Natural killer cell (primary cell): ENCODE data around the gene ERLIN1. TPM values are rescaled to one million over a fixed set of nuclear protein-coding genes. Genes with fewer than 3 reads are reported as not detected.

Source experiments
- ATAC-seq, 3 donors: fragments of 150-1000 bp in 2 of 3; fragments of 200-7000 bp in 1 of 3; cut with Tn5 transposase; 1 replicate in 1 of 3; 2 replicates in 2 of 3; pipeline ENCODE4 v1.10.0; 2021; ENCODE audit warnings: mild to moderate bottlenecking in 2 of 3, moderate library complexity in 2 of 3
- DNase-seq, 2 donors: peaks; one replicate each; pipeline versions ENCODE4 v3.0.0 to v3.0.0-alpha.2; 2013 to 2021; ENCODE audit warnings: mixed read lengths in 1 of 2
- H3K27ac ChIP-seq: one replicate; pipeline ENCODE4 v1.5.1; 2013; ENCODE audit warnings: mild to moderate bottlenecking, low read length
- H3K27me3 ChIP-seq: one replicate; pipeline ENCODE4 v1.6.1; 2013; ENCODE audit warnings: low read length; ENCODE audit not compliant: control insufficient read depth, insufficient read depth
- H3K36me3 ChIP-seq: one replicate; pipeline ENCODE4 v1.6.1; 2013; ENCODE audit warnings: low read length; ENCODE audit not compliant: control insufficient read depth, insufficient read depth
- H3K4me1 ChIP-seq: one replicate; pipeline ENCODE4 v1.6.1; 2013; ENCODE audit warnings: low read length; ENCODE audit not compliant: control insufficient read depth, insufficient read depth
- H3K4me3 ChIP-seq: one replicate; pipeline ENCODE4 v1.5.1; 2013; ENCODE audit warnings: low read length
- H3K9me3 ChIP-seq: one replicate; pipeline ENCODE4 v1.6.1; 2013; ENCODE audit warnings: low read length; ENCODE audit not compliant: control insufficient read depth, insufficient read depth
- H3K27ac Mint-ChIP-seq, 2 donors: one replicate each; pipeline ENCODE4 v1.8.0; 2022; ENCODE audit warnings: mild to moderate bottlenecking in 2 of 2, mixed read lengths in 2 of 2, moderate library complexity in 1 of 2
- H3K27me3 Mint-ChIP-seq, 2 donors: one replicate each; pipeline ENCODE4 v1.8.0; 2022; ENCODE audit warnings: low read depth in 2 of 2, mixed read lengths in 2 of 2
- H3K36me3 Mint-ChIP-seq: one replicate; pipeline ENCODE4 v1.8.0; 2022; ENCODE audit warnings: mixed read lengths
- H3K4me1 Mint-ChIP-seq, 2 donors: one replicate each; pipeline ENCODE4 v1.8.0; 2022; ENCODE audit warnings: mixed read lengths in 2 of 2
- H3K4me3 Mint-ChIP-seq: one replicate; pipeline ENCODE4 v1.8.0; 2022; ENCODE audit warnings: mild to moderate bottlenecking, moderate library complexity, mixed read lengths
- H3K9me3 Mint-ChIP-seq, 2 donors: one replicate each; pipeline ENCODE4 v1.8.0; 2022; ENCODE audit warnings: mixed read lengths in 2 of 2
- WGBS: methylation state at CpG from one replicate; pipeline ENCODE4 v1.1.7; 2013; ENCODE audit warnings: missing lambda C conversion rate; ENCODE audit not compliant: insufficient coverage; 5-methylcytosine and 5-hydroxymethylcytosine counted together
- intact Hi-C: fragments of 100-400 bp; cut with micrococcal nuclease; formaldehyde crosslinking; loops from one replicate; pipeline ENCODE4 v1.14.2; 2022
- total RNA-seq, 4 donors: library from RNA; stranded (reverse); fragments of 120-200 nt in 1 of 4; gene quantifications; one replicate each; pipeline versions ENCODE4 v1.2.3 to v1.2.4, GENCODE V29; 2013 to 2022
- TF ChIP-seq, protein P1 (sequence below): fragments of 200-600 bp; IDR thresholded peaks from one replicate; pipeline ENCODE4 v1.8.0; 2022; ENCODE audit warnings: antibody characterized with exemption

The ERLIN1 gene
- total RNA-seq, 3 donors from 2014 or later (not counting 1 experiment from before 2014, with no cell fraction given) = 3.9 to 6.9 (median 5.1) TPM

DNA sequence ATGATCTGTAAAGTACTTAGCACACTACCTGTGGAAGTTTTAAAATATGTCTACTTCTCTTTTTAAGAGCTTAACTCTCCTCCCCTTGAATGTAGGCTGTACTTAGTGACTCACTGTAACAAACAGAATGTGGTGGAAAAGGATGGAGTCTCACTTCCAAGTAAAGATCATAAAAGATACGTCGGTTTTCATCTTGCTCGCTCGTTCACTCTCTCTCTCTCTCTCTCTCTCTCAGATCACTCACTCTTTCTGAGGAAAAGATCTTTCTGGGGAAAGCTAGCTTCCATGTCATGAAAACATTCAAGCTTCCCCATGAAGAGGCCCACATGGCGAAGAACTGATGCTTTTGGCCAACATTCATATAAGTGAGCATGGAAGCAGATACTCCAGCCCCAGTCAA, 38.0 kb upstream of the ERLIN1 start:
- H3K27ac Mint-ChIP-seq = no peak overlapping the region
- DNase-seq (no peak), ATAC-seq (no peak)
- TF ChIP-seq, protein P1, sequence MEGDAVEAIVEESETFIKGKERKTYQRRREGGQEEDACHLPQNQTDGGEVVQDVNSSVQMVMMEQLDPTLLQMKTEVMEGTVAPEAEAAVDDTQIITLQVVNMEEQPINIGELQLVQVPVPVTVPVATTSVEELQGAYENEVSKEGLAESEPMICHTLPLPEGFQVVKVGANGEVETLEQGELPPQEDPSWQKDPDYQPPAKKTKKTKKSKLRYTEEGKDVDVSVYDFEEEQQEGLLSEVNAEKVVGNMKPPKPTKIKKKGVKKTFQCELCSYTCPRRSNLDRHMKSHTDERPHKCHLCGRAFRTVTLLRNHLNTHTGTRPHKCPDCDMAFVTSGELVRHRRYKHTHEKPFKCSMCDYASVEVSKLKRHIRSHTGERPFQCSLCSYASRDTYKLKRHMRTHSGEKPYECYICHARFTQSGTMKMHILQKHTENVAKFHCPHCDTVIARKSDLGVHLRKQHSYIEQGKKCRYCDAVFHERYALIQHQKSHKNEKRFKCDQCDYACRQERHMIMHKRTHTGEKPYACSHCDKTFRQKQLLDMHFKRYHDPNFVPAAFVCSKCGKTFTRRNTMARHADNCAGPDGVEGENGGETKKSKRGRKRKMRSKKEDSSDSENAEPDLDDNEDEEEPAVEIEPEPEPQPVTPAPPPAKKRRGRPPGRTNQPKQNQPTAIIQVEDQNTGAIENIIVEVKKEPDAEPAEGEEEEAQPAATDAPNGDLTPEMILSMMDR = no peak
- no peaks in the 10 kb centered on the region for H3K9me3 ChIP-seq
- H3K4me1 ChIP-seq = peaks cover 8% of the 10 kb centered on the region
- H3K4me1 Mint-ChIP-seq = peaks cover 17 to 20% of the 10 kb centered on the region in 2 donors
- H3K27ac ChIP-seq = no peak overlapping the region
- no peak overlapping the region for H3K4me3 Mint-ChIP-seq
- H3K36me3 ChIP-seq = peaks cover 49% of the 10 kb centered on the region
- intact Hi-C loops = no loop called here
- no peak overlapping the region for H3K4me3 ChIP-seq
- WGBS = 95% methylated on average over 5 of the region's 5 CpGs
- H3K27me3 ChIP-seq = no peaks in the 10 kb centered on the region
- no peaks in the 10 kb centered on the region for H3K9me3 Mint-ChIP-seq
- no peaks in the 10 kb centered on the region for H3K27me3 Mint-ChIP-seq
- H3K36me3 Mint-ChIP-seq = peaks cover 9% of the 10 kb centered on the region

DNA sequence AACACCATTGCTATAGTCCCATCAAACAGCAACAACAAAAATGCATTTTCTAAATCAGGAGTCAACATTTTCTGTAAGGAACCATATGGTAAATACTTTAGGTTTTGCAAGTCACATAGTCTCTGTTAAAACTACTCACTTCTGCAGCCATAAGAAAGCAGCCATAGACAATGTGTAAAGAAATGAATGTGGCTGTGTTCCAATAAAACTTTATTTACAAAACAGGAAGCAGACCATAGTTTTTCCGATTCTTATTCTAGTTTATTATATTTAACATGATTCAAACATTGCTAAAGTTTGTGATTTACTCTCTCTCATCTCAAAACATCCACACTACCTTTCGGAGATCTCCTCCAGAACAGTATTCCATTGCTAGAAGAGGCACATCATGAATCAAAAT, 36.7 kb upstream of the ERLIN1 start:
- DNase-seq = no peak

DNA sequence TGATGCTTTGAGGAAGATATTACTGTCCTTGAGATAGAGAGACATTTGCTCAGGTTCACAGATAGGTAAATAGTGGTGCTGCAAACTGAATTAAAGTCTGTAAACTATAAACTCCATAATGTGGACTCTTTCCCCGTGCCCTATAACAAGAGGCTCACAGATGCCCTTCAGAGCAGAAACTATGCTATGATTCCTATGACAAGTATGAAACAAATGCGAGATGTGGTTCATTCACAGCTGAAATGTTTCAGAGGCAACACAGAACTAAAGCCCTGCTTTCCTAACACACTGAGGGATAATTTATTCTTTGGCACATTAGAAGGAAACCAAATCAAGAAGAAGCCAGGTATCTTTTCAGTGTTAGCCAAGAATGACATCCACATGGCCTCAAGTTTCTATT, 30.2 kb upstream of the ERLIN1 start:
- no peak overlapping the region for H3K4me3 ChIP-seq
- no peak for DNase-seq
- H3K4me1 ChIP-seq = no peaks in the 10 kb centered on the region
- H3K27me3 ChIP-seq = no peaks in the 10 kb centered on the region
- Mint-ChIP-seq H3K9me3 (no peaks in the 10 kb centered on the region), H3K4me3 (no peak overlapping the region), H3K27ac (no peak overlapping the region), H3K36me3 (peaks cover 27% of the 10 kb centered on the region), H3K4me1 (no peaks in the 10 kb centered on the region), H3K27me3 (no peaks in the 10 kb centered on the region)
- peaks cover 81% of the 10 kb centered on the region for H3K36me3 ChIP-seq
- no peak for ATAC-seq
- TF ChIP-seq, protein P1 = no peak
- intact Hi-C loops = no loop called here
- H3K27ac ChIP-seq = no peak overlapping the region
- H3K9me3 ChIP-seq = no peaks in the 10 kb centered on the region
- 93% methylated on average over 2 of the region's 2 CpGs for WGBS

More for the DNA sequence above, 36.7 kb upstream of the ERLIN1 start:
- H3K27ac ChIP-seq = no peak overlapping the region
- no peak overlapping the region for H3K4me3 Mint-ChIP-seq
- no peak for ATAC-seq
- H3K36me3 ChIP-seq = peaks cover 61% of the 10 kb centered on the region
- intact Hi-C loops = no loop called here
- TF ChIP-seq, protein P1 = no peak
- H3K27me3 Mint-ChIP-seq = no peaks in the 10 kb centered on the region
- no peak overlapping the region for H3K4me3 ChIP-seq
- no peaks in the 10 kb centered on the region for H3K27me3 ChIP-seq
- no peaks in the 10 kb centered on the region for H3K9me3 Mint-ChIP-seq
- H3K4me1 ChIP-seq = no peaks in the 10 kb centered on the region
- H3K27ac Mint-ChIP-seq = no peak overlapping the region
- H3K36me3 Mint-ChIP-seq = peaks cover 9% of the 10 kb centered on the region
- H3K4me1 Mint-ChIP-seq = peaks cover 8 to 10% of the 10 kb centered on the region in 2 donors
- H3K9me3 ChIP-seq = no peaks in the 10 kb centered on the region
- WGBS = 100% methylated on average over 1 of the region's 2 CpGs

DNA sequence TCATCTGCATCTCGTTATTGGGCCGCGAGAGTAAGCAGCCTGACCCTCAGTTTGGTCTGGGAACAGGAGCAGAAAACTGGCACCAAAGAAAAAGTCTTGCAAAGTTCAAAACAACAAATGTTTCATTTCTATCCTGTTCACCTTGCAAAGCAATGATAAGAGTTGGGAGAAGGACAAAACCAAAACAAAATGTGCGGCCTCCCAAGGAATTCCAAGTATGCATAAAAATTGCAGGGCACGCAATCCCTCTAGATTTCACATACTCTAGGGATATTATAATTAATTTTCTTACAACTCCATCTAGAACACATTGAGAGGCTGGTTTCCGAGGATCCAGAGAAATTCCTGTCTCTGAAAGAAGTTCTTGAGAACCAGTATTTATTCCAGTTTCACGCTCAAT, 23.5 kb upstream of the ERLIN1 start:
- no peaks in the 10 kb centered on the region for H3K27me3 ChIP-seq
- no peak for DNase-seq
- no peaks in the 10 kb centered on the region for H3K9me3 Mint-ChIP-seq
- no peaks in the 10 kb centered on the region for H3K4me1 Mint-ChIP-seq
- H3K36me3 Mint-ChIP-seq = peaks cover 16% of the 10 kb centered on the region
- TF ChIP-seq, protein P1 = no peak
- ATAC-seq = no peak
- no peak overlapping the region for H3K4me3 ChIP-seq
- intact Hi-C loops = no loop called here
- H3K27ac ChIP-seq = no peak overlapping the region
- no peaks in the 10 kb centered on the region for H3K9me3 ChIP-seq
- no peak overlapping the region for H3K4me3 Mint-ChIP-seq
- H3K36me3 ChIP-seq = peaks cover 60% of the 10 kb centered on the region
- no peaks in the 10 kb centered on the region for H3K27me3 Mint-ChIP-seq
- WGBS = 100% methylated on average over 6 of the region's 7 CpGs
- H3K4me1 ChIP-seq = no peaks in the 10 kb centered on the region
- no peak overlapping the region for H3K27ac Mint-ChIP-seq
